Endothelial cell of hepatic sinusoid (primary cell): ENCODE results near the gene UBXN4.
"Not testable (repeated sequence)": the region's sequence is repeated elsewhere in the genome, so short reads cannot be mapped to it uniquely, and the experiment has no call there.

Experiments used
- in situ Hi-C: cut with HindIII; loops from 2 replicates; pipeline ENCODE4 v1.10.0; 2017; ENCODE audit warnings: low sequenced_read_pairs

The UBXN4 gene

GRCh38 chr2:135800513-135801460 lies 59.1 kb downstream of the UBXN4 start:
- in situ Hi-C loops, result no loop called here

DNA sequence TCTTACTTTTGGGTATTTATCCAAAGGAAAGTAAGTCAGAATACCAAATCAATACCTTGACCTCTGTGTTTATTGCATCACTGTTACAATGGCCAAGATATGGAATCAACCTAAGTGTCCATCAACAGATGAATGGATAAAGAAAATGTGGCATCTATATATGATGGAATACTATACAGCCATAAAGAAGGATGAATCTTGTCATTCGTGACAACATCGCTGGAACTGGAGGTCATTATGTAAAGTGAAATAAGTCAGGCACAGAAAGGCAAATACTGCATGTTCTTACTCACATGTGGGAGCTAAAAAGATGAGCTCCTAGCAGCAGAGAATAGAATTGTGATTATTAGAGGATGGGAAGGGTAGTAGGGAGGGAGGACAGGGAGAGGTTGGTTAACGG lies 60.7 kb downstream of the UBXN4 start:
- in situ Hi-C loops, result no loop called here

- in situ Hi-C loops, result no loop called here
Measured at GRCh38 chr2:135803278-135803677, 61.6 kb downstream of the UBXN4 start.

- in situ Hi-C loops, result not testable (repeated sequence)
Measured at GRCh38 chr2:135807874-135808273, 66.2 kb downstream of the UBXN4 start.

DNA sequence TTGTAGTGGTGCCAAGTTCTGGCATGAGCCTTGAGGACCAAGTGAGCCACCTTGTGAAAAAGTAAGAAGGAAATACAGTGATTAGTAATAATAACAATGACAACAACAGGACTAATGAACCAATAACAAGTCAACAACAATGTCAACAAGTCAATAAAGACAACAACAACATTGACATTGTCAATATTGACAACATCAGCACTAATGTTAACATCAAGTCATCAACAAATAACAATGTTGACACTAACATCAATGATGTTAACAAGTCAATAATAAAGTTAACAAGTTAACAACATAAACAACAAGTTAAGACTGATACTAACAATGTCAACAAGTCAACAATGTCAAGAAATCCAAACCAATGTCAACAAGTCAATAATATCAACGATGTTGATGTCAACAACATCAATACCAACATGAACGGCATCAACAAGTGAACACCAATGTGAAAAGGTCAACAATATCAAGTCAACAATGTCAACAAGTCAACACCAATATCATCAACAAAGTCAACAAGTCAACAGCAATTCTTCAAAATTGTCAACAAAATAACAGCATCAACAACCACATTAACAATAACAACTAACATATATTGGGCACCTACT lies 71.4 kb downstream of the UBXN4 start:
- in situ Hi-C loops, result no loop called here

DNA sequence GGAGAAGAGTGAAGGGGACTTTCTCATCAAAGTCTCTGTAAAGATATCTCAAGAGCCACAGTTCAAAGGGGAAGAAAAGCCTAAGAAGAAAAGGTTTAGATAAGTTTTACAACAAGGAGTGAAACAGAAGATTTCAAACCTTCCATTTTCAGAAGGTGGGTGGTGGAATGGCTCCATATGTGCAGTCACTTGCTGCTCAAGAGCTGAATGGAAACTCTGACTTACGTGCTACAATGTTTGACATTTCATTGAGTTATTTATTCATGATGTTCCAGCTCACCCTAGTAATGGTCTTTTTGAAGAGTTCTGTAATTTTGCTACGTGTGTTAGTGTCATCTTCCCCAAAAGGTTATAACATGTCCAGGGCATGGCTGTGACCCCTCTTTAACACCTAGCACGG lies 73.6 kb downstream of the UBXN4 start:
- in situ Hi-C loops, result no loop called here

DNA sequence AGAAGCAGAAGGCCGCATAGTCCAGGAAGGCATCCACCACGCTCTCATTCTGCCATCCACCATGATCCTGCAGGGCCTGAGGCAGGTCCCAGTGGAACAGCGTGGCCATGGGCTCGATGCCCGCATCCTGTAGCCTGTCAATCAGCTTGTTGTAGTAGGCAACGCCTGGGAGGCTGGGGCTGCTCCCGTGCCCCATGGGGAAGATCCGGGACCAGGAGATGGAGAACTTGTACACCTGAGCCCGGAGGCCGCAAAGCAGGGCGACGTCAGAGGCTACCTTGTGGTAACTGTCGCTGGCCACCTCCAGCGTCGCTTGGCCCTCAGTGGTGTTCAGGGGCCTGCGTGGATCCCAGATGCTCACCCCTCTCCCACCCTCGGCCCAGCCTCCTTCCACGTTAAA lies 75.8 kb downstream of the UBXN4 start:
- in situ Hi-C loops, result no loop called here

- in situ Hi-C loops, result no loop called here
Measured at GRCh38 chr2:135817951-135818350, 76.3 kb downstream of the UBXN4 start.

DNA sequence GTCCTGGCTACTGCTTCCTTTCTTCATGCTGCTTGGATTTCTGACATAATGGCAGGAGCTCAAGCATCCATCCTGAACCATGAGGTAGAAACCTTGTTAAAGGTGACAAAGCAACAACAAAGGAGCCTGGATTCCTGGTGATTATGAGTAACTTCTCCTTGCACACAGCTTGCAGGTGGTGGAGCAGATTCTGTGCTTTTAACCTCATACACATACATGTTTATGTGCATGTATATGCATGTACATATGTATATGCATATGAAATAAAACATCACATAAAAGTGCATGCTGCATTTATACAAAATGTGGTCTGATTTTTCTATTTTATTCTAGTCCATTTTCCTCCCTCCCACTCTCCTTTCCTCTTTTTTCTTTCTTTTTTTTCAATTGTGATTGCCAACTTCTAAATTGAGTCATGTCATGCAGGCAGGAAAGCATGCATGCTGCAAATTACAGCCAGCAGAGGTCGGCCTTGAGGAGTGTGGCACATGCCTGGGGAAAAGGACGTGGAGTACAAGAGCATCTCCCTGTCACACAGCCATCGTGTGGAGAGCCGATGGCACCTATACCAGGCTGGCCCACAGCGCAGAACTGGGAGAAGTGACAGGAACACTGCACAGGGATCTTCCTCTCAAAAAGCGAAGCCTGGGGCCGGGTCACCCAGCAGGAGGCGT lies 77.4 kb downstream of the UBXN4 start:
- in situ Hi-C loops, result no loop called here

GRCh38 chr2:135820003-135820618 lies 78.5 kb downstream of the UBXN4 start:
- in situ Hi-C loops, result no loop called here

DNA sequence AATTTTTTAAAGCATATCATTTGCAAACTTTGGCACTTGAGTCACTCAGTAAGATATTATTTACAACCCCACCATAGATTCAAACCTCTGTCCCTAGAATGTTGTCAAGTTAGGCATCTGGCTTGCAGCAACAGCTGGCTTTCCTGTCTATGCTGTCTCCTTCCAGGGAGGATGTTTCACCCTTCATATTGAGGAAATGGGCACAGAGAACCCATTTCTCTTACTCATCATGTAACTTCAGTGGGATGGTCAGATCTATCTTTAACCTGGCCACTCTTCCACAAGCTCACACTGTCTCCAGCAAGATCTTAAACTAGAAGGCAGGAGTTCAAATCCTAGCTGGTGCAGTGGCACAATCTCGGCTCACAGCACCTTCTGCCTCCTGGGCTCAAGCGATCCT lies 79.5 kb downstream of the UBXN4 start:
- in situ Hi-C loops, result no loop called here

DNA sequence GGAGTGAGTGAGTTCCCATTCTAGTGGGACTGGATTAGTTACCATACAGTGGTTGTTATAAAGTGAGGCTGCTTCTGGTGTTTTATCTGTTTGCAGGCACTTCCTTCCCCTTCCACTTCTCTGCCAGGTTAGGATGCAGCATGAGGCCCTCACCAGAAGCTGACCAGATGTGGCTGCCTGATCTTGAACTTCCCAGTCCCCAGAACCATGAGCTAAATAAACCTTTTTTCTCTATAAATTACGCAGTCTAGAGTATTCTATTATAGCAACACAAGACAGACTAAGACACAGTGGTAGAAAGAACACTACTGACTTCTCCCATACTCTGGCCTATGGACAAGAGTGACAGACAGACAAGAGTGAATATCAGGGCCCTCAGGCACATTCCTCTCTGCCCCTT lies 81.2 kb downstream of the UBXN4 start:
- in situ Hi-C loops, result no loop called here

DNA sequence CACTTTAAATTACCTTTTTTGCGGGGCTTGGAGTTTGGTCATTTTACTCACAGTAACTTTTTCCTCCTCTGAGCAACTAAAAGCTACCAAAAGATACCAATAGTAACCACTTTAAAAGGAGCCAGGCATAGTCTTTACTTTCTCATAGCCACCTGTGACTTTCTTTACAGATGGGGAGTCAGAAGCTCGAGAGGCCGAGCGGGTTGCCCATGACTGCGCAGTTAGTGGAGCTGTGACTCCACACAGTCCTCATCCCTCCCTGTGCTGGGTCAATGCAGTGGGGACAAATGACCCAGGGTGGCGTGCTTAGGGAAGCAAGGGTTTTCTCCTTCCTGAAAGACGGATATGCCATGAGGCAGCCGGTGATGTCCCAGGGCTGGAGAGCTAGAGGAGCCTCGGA lies 83.5 kb downstream of the UBXN4 start:
- in situ Hi-C loops, result no loop called here

DNA sequence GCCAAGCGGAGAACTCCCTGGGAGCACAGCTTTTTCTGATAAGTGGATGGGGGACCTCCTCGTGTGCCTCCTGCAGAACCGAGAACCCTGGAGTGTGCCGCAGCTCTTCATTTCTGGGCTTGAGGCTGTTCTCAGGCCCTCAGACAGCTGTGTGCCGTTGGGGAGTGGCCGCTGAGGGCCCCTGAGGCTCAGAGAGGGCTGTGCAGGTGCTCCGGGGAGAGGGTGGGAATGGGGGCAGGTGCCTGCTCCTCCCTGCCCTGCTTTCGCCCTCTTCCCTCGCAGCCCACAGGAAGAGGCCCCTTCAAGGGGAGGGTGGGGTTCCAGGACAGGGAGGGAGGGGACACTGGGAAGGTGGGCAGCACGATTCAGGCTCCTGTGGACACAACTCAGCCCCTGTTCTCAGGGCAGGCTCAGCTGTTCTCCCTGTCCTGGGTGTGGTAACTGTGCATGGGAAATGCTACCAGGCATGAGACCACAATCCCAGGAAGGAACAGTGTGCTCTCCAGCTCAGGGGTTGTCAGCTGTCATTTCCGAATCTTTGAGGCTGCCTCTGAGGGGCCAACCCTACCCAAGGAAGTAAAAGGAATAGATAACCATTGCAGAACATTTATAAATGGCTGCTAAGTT lies 84.0 kb downstream of the UBXN4 start:
- in situ Hi-C loops, result no loop called here

GRCh38 chr2:135826544-135826943 lies 84.9 kb downstream of the UBXN4 start:
- in situ Hi-C loops, result no loop called here

DNA sequence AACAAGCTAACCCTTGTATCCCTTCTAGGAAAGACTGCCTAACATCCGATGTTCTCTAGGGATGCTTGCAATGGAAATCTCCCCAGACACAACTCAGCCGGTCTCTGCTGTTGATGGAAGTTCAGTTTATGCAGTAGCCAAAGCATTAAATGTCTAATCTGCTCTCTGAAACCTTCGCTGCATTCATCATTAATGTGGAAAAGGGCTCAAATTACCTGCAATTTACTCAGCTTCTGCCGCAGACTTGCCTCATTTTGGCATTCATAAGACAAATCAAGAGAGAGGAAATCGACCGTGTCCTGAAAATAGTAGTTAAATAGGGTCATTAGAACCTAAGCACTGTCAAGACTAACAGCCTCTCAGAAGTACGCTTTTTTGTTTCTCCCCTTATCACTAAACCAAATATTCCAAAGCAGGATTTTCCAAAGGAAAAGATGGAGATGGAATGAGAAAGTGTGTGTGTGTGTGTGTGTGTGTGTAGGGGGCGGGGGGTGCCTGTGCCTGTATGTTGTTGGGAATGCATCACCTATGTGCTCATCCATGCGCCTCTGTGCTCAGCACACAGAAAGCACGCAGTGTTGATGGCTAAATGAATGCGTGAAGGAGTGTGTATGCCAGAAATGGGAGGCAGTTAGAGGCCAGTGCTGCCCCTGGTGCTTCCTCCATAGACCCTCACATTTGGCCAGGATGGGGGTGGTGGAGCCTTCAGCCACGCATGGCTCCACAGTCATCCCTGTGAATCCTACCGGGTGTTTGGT lies 87.9 kb downstream of the UBXN4 start:
- in situ Hi-C loops, result no loop called here

GRCh38 chr2:135831180-135831812 lies 89.6 kb downstream of the UBXN4 start:
- in situ Hi-C loops, result no loop called here

DNA sequence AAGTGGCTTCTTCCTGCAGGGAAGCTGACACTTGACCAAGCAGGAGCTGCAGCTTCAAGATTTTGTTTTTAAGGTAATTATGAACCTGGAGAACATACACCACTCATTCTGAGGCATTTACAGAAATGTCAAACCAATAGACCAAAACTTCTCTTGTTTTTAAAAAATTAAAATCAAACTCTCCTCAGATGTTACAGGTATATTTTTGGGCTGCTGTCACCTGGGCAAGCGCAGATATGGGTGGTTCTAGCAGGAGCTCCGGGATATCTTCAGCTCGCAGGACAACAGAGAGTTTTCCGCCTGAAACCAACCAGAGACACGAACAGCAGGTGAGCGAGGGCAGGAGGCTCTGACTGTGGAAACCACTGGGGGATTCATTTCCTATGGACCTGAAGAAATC lies 91.2 kb downstream of the UBXN4 start:
- in situ Hi-C loops, result no loop called here
